ENCODE results near the gene HAPSTR1.

HAPSTR1 gene

GRCh38 chr16:9097266-9098219 is 6.1 kb downstream of the HAPSTR1 start:
- no peak for TF ChIP-seq CTCF (IDR thresholded peaks at IDR 0.05; ENCODE audit: low read depth, low read length)
- no peak overlapping the region for H3K4me3 ChIP-seq (ENCODE audit: low read depth, low read length)

GRCh38 chr16:9098377-9099090 is 7.1 kb downstream of the HAPSTR1 start:
- no peak for TF ChIP-seq CTCF (IDR thresholded peaks at IDR 0.05; ENCODE audit: low read depth, low read length)
- no peak overlapping the region for H3K4me3 ChIP-seq (ENCODE audit: low read depth, low read length)

- no peak overlapping the region for H3K4me3 ChIP-seq (ENCODE audit: low read depth, low read length)
- TF ChIP-seq CTCF (IDR thresholded peaks at IDR 0.05; ENCODE audit: low read depth, low read length), result no peak
Observed at GRCh38 chr16:9099131-9099625, 7.7 kb downstream of the HAPSTR1 start.

- H3K4me3 ChIP-seq (ENCODE audit: low read depth, low read length), result no peak overlapping the region
- no peak for TF ChIP-seq CTCF (IDR thresholded peaks at IDR 0.05; ENCODE audit: low read depth, low read length)
Observed at GRCh38 chr16:9102379-9102778, 10.9 kb downstream of the HAPSTR1 start.

GRCh38 chr16:9102943-9103342 is 11.5 kb downstream of the HAPSTR1 start:
- H3K4me3 ChIP-seq (ENCODE audit: low read depth, low read length), result no peak overlapping the region
- TF ChIP-seq CTCF (IDR thresholded peaks at IDR 0.05; ENCODE audit: low read depth, low read length), result no peak

- no peak for TF ChIP-seq CTCF (IDR thresholded peaks at IDR 0.05; ENCODE audit: low read depth, low read length)
- H3K4me3 ChIP-seq (ENCODE audit: low read depth, low read length), result no peak overlapping the region
Observed at GRCh38 chr16:9103546-9103945, 12.1 kb downstream of the HAPSTR1 start.

- no peak for TF ChIP-seq CTCF (IDR thresholded peaks at IDR 0.05; ENCODE audit: low read depth, low read length)
- no peak overlapping the region for H3K4me3 ChIP-seq (ENCODE audit: low read depth, low read length)
Observed at GRCh38 chr16:9105189-9105588, 13.7 kb downstream of the HAPSTR1 start.

Measured in WI38 (cell line).